HUES48 (cell line): ENCODE data around the gene NSRP1.
"Not testable (repeated sequence)": the region's sequence is repeated elsewhere in the genome, so short reads cannot be mapped to it uniquely, and the experiment has no call there.

Experiments
- H3K27ac ChIP-seq: one replicate; pipeline ENCODE4 v1.7.0; 2013; ENCODE audit warnings: low read depth, low read length, inconsistent platforms
- H3K27me3 ChIP-seq: 2 replicates; pipeline ENCODE4 v1.6.1; 2013; ENCODE audit warnings: mild to moderate bottlenecking, low read length; ENCODE audit not compliant: control insufficient read depth, insufficient read depth
- H3K36me3 ChIP-seq: 2 replicates; pipeline ENCODE4 v1.6.1; 2013; ENCODE audit warnings: low read length; ENCODE audit not compliant: control insufficient read depth, insufficient read depth
- H3K4me1 ChIP-seq: 2 replicates; pipeline ENCODE4 v1.6.1; 2013; ENCODE audit warnings: mild to moderate bottlenecking, low read length; ENCODE audit not compliant: control insufficient read depth, insufficient read depth
- H3K4me3 ChIP-seq: 2 replicates; pipeline ENCODE4 v1.5.1; 2013; ENCODE audit warnings: mild to moderate bottlenecking, low read depth, low read length
- H3K9ac ChIP-seq: 2 replicates; pipeline ENCODE4 v1.6.1; 2013; ENCODE audit warnings: mild to moderate bottlenecking, low read depth, low read length, moderate library complexity
- H3K9me3 ChIP-seq: 2 replicates; pipeline ENCODE4 v1.6.1; 2013; ENCODE audit warnings: low read length; ENCODE audit not compliant: control insufficient read depth, insufficient read depth

Gene NSRP1

GRCh38 chr17:30124273-30124796 is 7.7 kb downstream of the NSRP1 start:
- Histone ChIP-seq H3K9me3 (no peaks in the 10 kb centered on the region), H3K27me3 (no peaks in the 10 kb centered on the region), H3K4me1 (no peaks in the 10 kb centered on the region), H3K27ac (no peak overlapping the region), H3K4me3 (no peak overlapping the region), H3K36me3 (peaks cover 62% of the 10 kb centered on the region), H3K9ac (no peak overlapping the region)

GRCh38 chr17:30130121-30130520 is 13.5 kb downstream of the NSRP1 start:
- no peaks in the 10 kb centered on the region for H3K27me3 ChIP-seq
- no peak overlapping the region for H3K4me3 ChIP-seq
- peaks cover 8% of the 10 kb centered on the region; the same call in 1 of the 2 replicates for H3K4me1 ChIP-seq
- peaks cover 59% of the 10 kb centered on the region for H3K36me3 ChIP-seq
- H3K27ac ChIP-seq = no peak overlapping the region
- H3K9ac ChIP-seq = no peak overlapping the region
- H3K9me3 ChIP-seq = no peaks in the 10 kb centered on the region

- no peak overlapping the region for H3K9ac ChIP-seq
- H3K4me3 ChIP-seq = no peak overlapping the region
- H3K27me3 ChIP-seq = no peaks in the 10 kb centered on the region
- no peaks in the 10 kb centered on the region for H3K9me3 ChIP-seq
- peaks cover 8% of the 10 kb centered on the region; the same call in 1 of the 2 replicates for H3K4me1 ChIP-seq
- peaks cover 65% of the 10 kb centered on the region for H3K36me3 ChIP-seq
- no peak overlapping the region for H3K27ac ChIP-seq
Observed at GRCh38 chr17:30132615-30133014, 16.0 kb downstream of the NSRP1 start.

GRCh38 chr17:30133197-30133596 is 16.6 kb downstream of the NSRP1 start:
- Histone ChIP-seq H3K4me3 (no peak overlapping the region), H3K27me3 (no peaks in the 10 kb centered on the region), H3K36me3 (peaks cover 60% of the 10 kb centered on the region), H3K27ac (no peak overlapping the region), H3K9me3 (no peaks in the 10 kb centered on the region), H3K9ac (no peak overlapping the region), H3K4me1 (peaks cover 8% of the 10 kb centered on the region; the same call in 1 of the 2 replicates)

GRCh38 chr17:30134551-30134950 is 17.9 kb downstream of the NSRP1 start:
- Histone ChIP-seq H3K36me3 (peaks cover 47% of the 10 kb centered on the region), H3K27me3 (no peaks in the 10 kb centered on the region), H3K9me3 (no peaks in the 10 kb centered on the region), H3K27ac (no peak overlapping the region), H3K4me3 (no peak overlapping the region), H3K9ac (no peak overlapping the region), H3K4me1 (peaks cover 8% of the 10 kb centered on the region; the same call in 1 of the 2 replicates)

- peaks cover 43% of the 10 kb centered on the region for H3K36me3 ChIP-seq
- no peak overlapping the region for H3K4me3 ChIP-seq
Observed at GRCh38 chr17:30137158-30137557, 20.5 kb downstream of the NSRP1 start.

GRCh38 chr17:30147860-30148259 is 31.2 kb downstream of the NSRP1 start:
- not testable (repeated sequence) for H3K9ac ChIP-seq, H3K36me3 ChIP-seq, H3K4me1 ChIP-seq, H3K9me3 ChIP-seq, H3K4me3 ChIP-seq, H3K27me3 ChIP-seq, H3K27ac ChIP-seq

More at GRCh38 chr17:30137158-30137557, 20.5 kb downstream of the NSRP1 start:
- H3K4me1 ChIP-seq = no peaks in the 10 kb centered on the region
- H3K27ac ChIP-seq = no peak overlapping the region
- no peak overlapping the region for H3K9ac ChIP-seq
- no peaks in the 10 kb centered on the region for H3K27me3 ChIP-seq
- H3K9me3 ChIP-seq = no peaks in the 10 kb centered on the region

- Histone ChIP-seq H3K4me1 (no peaks in the 10 kb centered on the region), H3K9ac (no peak overlapping the region), H3K4me3 (no peak overlapping the region), H3K9me3 (no peaks in the 10 kb centered on the region), H3K36me3 (0 out of 2 replicates have a peak, but pooled peaks cover 2% of the 10 kb centered on the region), H3K27me3 (no peaks in the 10 kb centered on the region), H3K27ac (no peak overlapping the region)
Observed at GRCh38 chr17:30148376-30148775, 31.8 kb downstream of the NSRP1 start.

GRCh38 chr17:30151471-30151870 is 34.9 kb downstream of the NSRP1 start:
- Histone ChIP-seq H3K9ac (no peak overlapping the region), H3K27ac (no peak overlapping the region), H3K27me3 (no peaks in the 10 kb centered on the region), H3K9me3 (no peaks in the 10 kb centered on the region), H3K4me3 (no peak overlapping the region), H3K36me3 (0 out of 2 replicates have a peak, but pooled peaks cover 6% of the 10 kb centered on the region), H3K4me1 (no peaks in the 10 kb centered on the region)

- Histone ChIP-seq H3K9me3 (no peaks in the 10 kb centered on the region), H3K27me3 (no peaks in the 10 kb centered on the region), H3K4me1 (no peaks in the 10 kb centered on the region), H3K4me3 (no peak overlapping the region), H3K36me3 (0 out of 2 replicates have a peak, but pooled peaks cover 6% of the 10 kb centered on the region), H3K9ac (no peak overlapping the region), H3K27ac (no peak overlapping the region)
Observed at GRCh38 chr17:30153463-30153862, 36.8 kb downstream of the NSRP1 start.

GRCh38 chr17:30155389-30155788 is 38.8 kb downstream of the NSRP1 start:
- Histone ChIP-seq H3K4me1 (no peaks in the 10 kb centered on the region), H3K27me3 (no peaks in the 10 kb centered on the region), H3K4me3 (no peak overlapping the region), H3K9me3 (no peaks in the 10 kb centered on the region), H3K9ac (no peak overlapping the region), H3K27ac (no peak overlapping the region), H3K36me3 (0 out of 2 replicates have a peak, but pooled peaks cover 9% of the 10 kb centered on the region)
